Thymus (tissue), 14 donors: Measurements from ENCODE around the gene SYTL3. TPM values are rescaled to one million over a fixed set of nuclear protein-coding genes. Genes with fewer than 3 reads are reported as not detected.
"Not testable (repeated sequence)": the region's sequence is repeated elsewhere in the genome, so short reads cannot be mapped to it uniquely, and the experiment has no call there.

Experiments
- DNase-seq, 9 donors: peaks; one replicate each; pipeline ENCODE4 v3.0.0-alpha.2; 2013; ENCODE audit warnings: low spot score in 9 of 9, low read depth in 6 of 9, missing footprints in 1 of 9
- H3K27ac ChIP-seq, 2 donors: one replicate each; pipeline ENCODE4 v1.5.1; 2013; ENCODE audit warnings: control low read depth in 1 of 2, low read depth in 1 of 2, low read length in 1 of 2, mild to moderate bottlenecking in 1 of 2, moderate library complexity in 1 of 2
- H3K27me3 ChIP-seq, 2 donors: one replicate each; pipeline ENCODE4 v1.5.1; 2013; ENCODE audit warnings: low read length in 1 of 2; ENCODE audit not compliant: control insufficient read depth in 2 of 2, insufficient read depth in 1 of 2
- H3K36me3 ChIP-seq, 2 donors: one replicate each; pipeline ENCODE4 v1.5.1; 2013; ENCODE audit warnings: low read length in 1 of 2, mild to moderate bottlenecking in 1 of 2, moderate library complexity in 1 of 2; ENCODE audit not compliant: control insufficient read depth in 2 of 2, insufficient read depth in 2 of 2
- H3K4me1 ChIP-seq, 2 donors: one replicate each; pipeline ENCODE4 v1.5.1; 2013; ENCODE audit warnings: low read length in 2 of 2; ENCODE audit not compliant: control insufficient read depth in 2 of 2, insufficient read depth in 2 of 2
- H3K4me3 ChIP-seq, 2 donors: one replicate each; pipeline ENCODE4 v1.5.1; 2013; ENCODE audit warnings: low read length in 2 of 2, control low read depth in 1 of 2, mild to moderate bottlenecking in 1 of 2
- H3K9me3 ChIP-seq, 2 donors: one replicate each; pipeline ENCODE4 v1.5.1; 2013; ENCODE audit warnings: low read length in 1 of 2, mild to moderate bottlenecking in 1 of 2; ENCODE audit not compliant: control insufficient read depth in 2 of 2, insufficient read depth in 1 of 2
- WGBS: extraction: QIAGEN DNeasy Blood & Tissue Kit; methylation state at CpG from one replicate; pipeline ENCODE4 v1.1.7; 2013; 5-methylcytosine and 5-hydroxymethylcytosine counted together
- long read RNA-seq, 10 donors: transcript quantifications; one replicate each; lab custom pipeline, GENCODE V29; 2026
- polyA plus RNA-seq: library from polyadenylated mRNA; stranded (reverse); fragments of 200-250 nt; gene quantifications from one replicate; pipeline ENCODE4 v1.2.3, GENCODE V29; 2013
- total RNA-seq: library from RNA; stranded (reverse); fragments of 120-200 nt; gene quantifications from one replicate; pipeline ENCODE4 v1.2.4, GENCODE V29; 2013
- donor health status: healthy.

The SYTL3 gene
- total RNA-seq: 22.6 TPM
- polyA plus RNA-seq: 109 TPM
- long read RNA-seq, donor 1: 0 reads
- long read RNA-seq, donor 2: 0 reads
- long read RNA-seq, donor 3, partial matches to known transcripts: 174 of 174 reads
- long read RNA-seq, donor 3, other reads (novel, unspliced or antisense): 0 of 174 reads
- long read RNA-seq, donor 4, partial matches to known transcripts: 111 of 111 reads
- long read RNA-seq, donor 4, other reads (novel, unspliced or antisense): 0 of 111 reads
- long read RNA-seq, donor 5, partial matches to known transcripts: 11 of 12 reads
- long read RNA-seq, donor 5, other reads (novel, unspliced or antisense): 0 of 12 reads
- long read RNA-seq, donor 6: 0 reads
- long read RNA-seq, donor 7: 0 reads
- long read RNA-seq, donor 8: 0 reads
- long read RNA-seq, donor 9: 0 reads
- long read RNA-seq, donor 10, partial matches to known transcripts: 109 of 109 reads
- long read RNA-seq, donor 10, other reads (novel, unspliced or antisense): 0 of 109 reads

- WGBS: 43% methylated on average over 15 of the region's 15 CpGs
These were observed at the start of gene SYTL3 for GRCh38 chr6:158649289-158650143. SYTL3 (plus strand) TSS chr6:158650054; CDS start chr6:158663269, 13,215 bp downstream.

GRCh38 chr6:158603261-158604047 is 46.4 kb upstream of the SYTL3 start:
- H3K9me3 ChIP-seq: no peaks in the 10 kb centered on the region
- no peak for DNase-seq
- H3K4me1 ChIP-seq: no peaks in the 10 kb centered on the region
- no peak overlapping the region for H3K27ac ChIP-seq
- H3K36me3 ChIP-seq: peaks cover 36 to 54% of the 10 kb centered on the region in 2 donors
- H3K27me3 ChIP-seq: no peaks in the 10 kb centered on the region
- no peak overlapping the region for H3K4me3 ChIP-seq
- 97% methylated on average over 15 of the region's 15 CpGs for WGBS

More at GRCh38 chr6:158649289-158650143, at the start of gene SYTL3:
- Histone ChIP-seq H3K4me1 (peaks cover 29 to 45% of the 10 kb centered on the region in 2 donors), H3K36me3 (peaks cover 0 to under 1% of the 10 kb centered on the region in 2 donors), H3K9me3 (no peaks in the 10 kb centered on the region), H3K4me3 (peak within 1 kb of the TSS in 1 of 2 donors; percentile 30), H3K27me3 (peaks cover 0 to 3% of the 10 kb centered on the region in 2 donors), H3K27ac (peak within 1 kb of the TSS; percentile 35 to 85)
- DNase-seq: peak in 3 of 9 donors; percentile 47 to 81 (median 59)

GRCh38 chr6:158604048-158604406 is 45.8 kb upstream of the SYTL3 start:
- 98% methylated on average over 6 of the region's 6 CpGs for WGBS
- peaks cover 37 to 55% of the 10 kb centered on the region in 2 donors for H3K36me3 ChIP-seq
- no peak for DNase-seq

GRCh38 chr6:158605266-158605878 is 44.5 kb upstream of the SYTL3 start:
- DNase-seq: peak in 6 of 9 donors; percentile 25 to 67 (median 52)
- H3K9me3 ChIP-seq: no peaks in the 10 kb centered on the region
- no peaks in the 10 kb centered on the region for H3K27me3 ChIP-seq
- no peak overlapping the region for H3K4me3 ChIP-seq
- no peaks in the 10 kb centered on the region for H3K4me1 ChIP-seq
- no peak overlapping the region for H3K27ac ChIP-seq
- H3K36me3 ChIP-seq: peaks cover 41 to 59% of the 10 kb centered on the region in 2 donors
- 70% methylated on average over 13 of the region's 13 CpGs for whole genome bisulfite sequencing

More at GRCh38 chr6:158604048-158604406, 45.8 kb upstream of the SYTL3 start:
- H3K4me3 ChIP-seq: no peak overlapping the region
- H3K27ac ChIP-seq: no peak overlapping the region
- no peaks in the 10 kb centered on the region for H3K27me3 ChIP-seq
- H3K9me3 ChIP-seq: no peaks in the 10 kb centered on the region
- no peaks in the 10 kb centered on the region for H3K4me1 ChIP-seq

- whole genome bisulfite sequencing: 98% methylated on average over 15 of the region's 15 CpGs
- not testable (repeated sequence) for H3K9me3 ChIP-seq, H3K27ac ChIP-seq, H3K4me1 ChIP-seq, H3K4me3 ChIP-seq, H3K27me3 ChIP-seq, DNase-seq
- H3K36me3 ChIP-seq: peaks cover 47 to 65% of the 10 kb centered on the region in 2 donors
These were observed 43.8 kb upstream of the SYTL3 start for GRCh38 chr6:158606011-158606410.

GRCh38 chr6:158606935-158607334 is 42.9 kb upstream of the SYTL3 start:
- 99% methylated on average over 7 of the region's 7 CpGs for WGBS
- Histone ChIP-seq H3K36me3 (peaks cover 53 to 70% of the 10 kb centered on the region in 2 donors), H3K9me3 (no peaks in the 10 kb centered on the region), H3K4me3 (no peak overlapping the region), H3K27ac (no peak overlapping the region), H3K27me3 (no peaks in the 10 kb centered on the region), H3K4me1 (no peaks in the 10 kb centered on the region)
- no peak for DNase-seq

GRCh38 chr6:158607411-158608170 is 42.3 kb upstream of the SYTL3 start:
- WGBS: 98% methylated on average over 14 of the region's 14 CpGs
- Histone ChIP-seq H3K4me3 (no peak overlapping the region), H3K4me1 (no peaks in the 10 kb centered on the region), H3K9me3 (no peaks in the 10 kb centered on the region), H3K27ac (no peak overlapping the region), H3K27me3 (no peaks in the 10 kb centered on the region), H3K36me3 (peaks cover 57 to 75% of the 10 kb centered on the region in 2 donors)
- DNase-seq: no peak

- DNase-seq: no peak
- Histone ChIP-seq H3K27me3 (no peaks in the 10 kb centered on the region), H3K4me3 (no peak overlapping the region), H3K36me3 (peaks cover 57 to 76% of the 10 kb centered on the region in 2 donors), H3K27ac (no peak overlapping the region), H3K4me1 (no peaks in the 10 kb centered on the region), H3K9me3 (no peaks in the 10 kb centered on the region)
- WGBS: over 99% methylated on average over 12 of the region's 12 CpGs
These were observed 41.6 kb upstream of the SYTL3 start for GRCh38 chr6:158608221-158608620.
